GM12878 (cell line): Measurements from ENCODE around the gene PRKCZ. TPM values are rescaled to one million over a fixed set of nuclear protein-coding genes. Genes with fewer than 3 reads are reported as not detected.

Source experiments
- ATAC-seq: fragments of 200-7000 bp; cut with Tn5 transposase; 3 replicates; pipeline ENCODE4 v1.9.1; 2020; ENCODE audit warnings: mild to moderate bottlenecking, moderate library complexity
- BruUV-seq: library from RNA; stranded (reverse); fragments of 400-500 nt; replicated peaks from 2 replicates; lab custom pipeline; 2021; lab: Mats Ljungman, UMichigan
- CTCF ChIA-PET: fragments of 300-600 bp; sonication (Branson Sonifier 250); formaldehyde crosslinking; extraction: SDS; loops from one replicate; lab custom pipeline; 2021; ENCODE audit warnings: inconsistent platforms; lab: Yijun Ruan, JAX
- POLR2A ChIA-PET: fragments of 350-600 bp; formaldehyde crosslinking; extraction: SDS; loops from one replicate; lab custom pipeline; 2021; ENCODE audit warnings: inconsistent platforms; lab: Charles Lee
- RAD21 ChIA-PET: fragments of 300-600 bp; sonication (Branson Sonifier 250); formaldehyde crosslinking; loops from one replicate; lab custom pipeline; 2023; ENCODE audit warnings: antibody characterized with exemption; ENCODE audit not compliant: unreplicated experiment; lab: Charles Lee
- SMC1A ChIA-PET: fragments of 300-600 bp; sonication (Branson Sonifier 250); formaldehyde crosslinking; loops from one replicate; lab custom pipeline; 2023; ENCODE audit not compliant: unreplicated experiment, uncharacterized antibody; lab: Charles Lee
- DNase-seq: peaks from one replicate; pipeline ENCODE4 v3.0.0-alpha.2; 2011; ENCODE audit warnings: low read depth, low spot score
- FAIRE-seq: peaks from 3 replicates; lab custom pipeline; 2011; peaks lifted over from hg19 to GRCh38; lab: Jason Lieb, UNC
- H2AFZ ChIP-seq: 2 replicates; pipeline ENCODE4 v1.6.0; 2011; ENCODE audit warnings: low read depth, low read length, control low read depth; ENCODE audit not compliant: control insufficient read depth
- H3K27ac ChIP-seq: 2 replicates; pipeline ENCODE4 v1.5.1; 2011; ENCODE audit warnings: control low read depth; ENCODE audit not compliant: control insufficient read depth, insufficient read depth
- H3K27me3 ChIP-seq, 2 experiments: replicated peaks in 1 of 2; 2 replicates each; pipeline versions ENCODE4 v1.6.0 to v1.6.1; 2011; ENCODE audit warnings: low read length in 1 of 2; ENCODE audit not compliant: control insufficient read depth in 2 of 2, insufficient read depth in 2 of 2
- H3K36me3 ChIP-seq, 2 experiments: 2 replicates each; pipeline ENCODE4 v1.5.1; 2011; ENCODE audit warnings: low read length in 1 of 2; ENCODE audit not compliant: control insufficient read depth in 2 of 2, insufficient read depth in 2 of 2
- H3K4me1 ChIP-seq: 2 replicates; pipeline ENCODE4 v1.6.1; 2011; ENCODE audit warnings: mild to moderate bottlenecking, low read length, moderate library complexity, mixed read lengths; ENCODE audit not compliant: control insufficient read depth, insufficient read depth
- H3K4me2 ChIP-seq: 2 replicates; pipeline ENCODE4 v1.6.0; 2011; ENCODE audit warnings: control low read depth; ENCODE audit not compliant: control insufficient read depth, insufficient read depth
- H3K4me3 ChIP-seq: fragments of 200-600 bp; sonication (generic); 2 replicates; pipeline ENCODE4 v1.5.1; 2016
- H3K79me2 ChIP-seq: 2 replicates; pipeline ENCODE4 v1.6.0; 2011; ENCODE audit warnings: low read length; ENCODE audit not compliant: control insufficient read depth, insufficient read depth
- H3K9ac ChIP-seq: 2 replicates; pipeline ENCODE4 v1.8.0; 2011; ENCODE audit warnings: low read length, control low read depth, mixed read lengths; ENCODE audit not compliant: control insufficient read depth, insufficient read depth
- H3K9me3 ChIP-seq: replicated peaks from 3 replicates; pipeline ENCODE4 v1.5.1; 2011; ENCODE audit warnings: mild to moderate bottlenecking, low read length; ENCODE audit not compliant: control insufficient read depth, insufficient read depth
- H4K20me1 ChIP-seq: 2 replicates; pipeline ENCODE4 v1.6.0; 2011; ENCODE audit not compliant: control insufficient read depth, insufficient read depth
- BHLHE40 ChIP-seq, 2 experiments: fragments of 450-650 bp in 1 of 2; IDR thresholded peaks; 2 replicates each; pipeline ENCODE4 v1.6.1; 2011 to 2017; ENCODE audit warnings: low read depth in 2 of 2, borderline replicate concordance in 1 of 2, improper control_type of control experiment in 1 of 2, low read length in 1 of 2, mild to moderate bottlenecking in 1 of 2
- JUNB ChIP-seq: IDR thresholded peaks from 2 replicates; pipeline ENCODE4 v1.6.1; 2016; ENCODE audit warnings: antibody characterized with exemption, mild to moderate bottlenecking
- KAT2A ChIP-seq: conservative IDR thresholded peaks from 2 replicates; pipeline ENCODE4 v1.6.1; 2011; ENCODE audit warnings: low read depth, low read length; ENCODE audit not compliant: control insufficient read depth
- MEF2A ChIP-seq: IDR thresholded peaks from 2 replicates; pipeline ENCODE4 v1.6.1; 2011; ENCODE audit warnings: low read depth, mild to moderate bottlenecking, low read length, moderate library complexity; ENCODE audit not compliant: insufficient read depth
- NRF1 ChIP-seq: conservative IDR thresholded peaks from 2 replicates; pipeline ENCODE4 v1.6.1; 2011; ENCODE audit warnings: mild to moderate bottlenecking, low read depth, low read length, improper control_type of control experiment
- WGBS: methylation state at CpG from one replicate; pipeline ENCODE4 v1.1.6; 2016; ENCODE audit warnings: low lambda C conversion rate; ENCODE audit not compliant: insufficient replicate concordance, insufficient coverage; ENCODE audit errors: missing lambda C conversion rate; 5-methylcytosine and 5-hydroxymethylcytosine counted together
- in situ Hi-C: fragments of 300-500 bp; cut with MboI; formaldehyde crosslinking; loops from 9 replicates; pipeline ENCODE4 v1.14.3; 2018; ENCODE audit warnings: mixed read lengths
- intact Hi-C: fragments of 100-400 bp; cut with micrococcal nuclease; formaldehyde crosslinking; loops from one replicate; pipeline ENCODE4 v1.14.2; 2022; ENCODE audit not compliant: unreplicated experiment
- polyA plus RNA-seq, 11 experiments: library from polyadenylated mRNA; depleted of rRNA in 4 of 11; unstranded in 6 of 11; stranded (reverse) in 5 of 11; fragments of >200 nt; fragmentation: Nextera tagmentation in 4 of 11; fragmentation: Illumina TruSeq in 1 of 11; extraction: Ambion mirVana in 4 of 11; extraction: Trizol in 1 of 11; gene quantifications; 1 replicate in 1 of 11; 2 replicates in 10 of 11; pipeline versions ENCODE4 v1.2.1 to v1.2.3, GENCODE V29; 2011 to 2016; ENCODE audit warnings: inconsistent platforms in 2 of 11, missing spikeins in 2 of 11, low read depth in 1 of 11
- total RNA-seq, 4 experiments: library from RNA; depleted of rRNA in 3 of 4; stranded (reverse); fragments of >200 nt in 3 of 4; fragmentation: Illumina TruSeq in 1 of 4; extraction: Trizol in 1 of 4; gene quantifications; 2 replicates each; pipeline versions ENCODE4 v1.2.1 to v1.2.3, GENCODE V29; 2013 to 2021
- TF ChIP-seq, protein P1 (sequence below): IDR thresholded peaks from 2 replicates; pipeline ENCODE4 v1.6.1; 2011; ENCODE audit warnings: mild to moderate bottlenecking, low read depth, low read length, moderate library complexity; ENCODE audit not compliant: insufficient replicate concordance
- TF ChIP-seq, protein P2 (sequence below): fragments of 450-650 bp; IDR thresholded peaks from 2 replicates; pipeline ENCODE4 v1.6.1; 2017; ENCODE audit warnings: mild to moderate bottlenecking, low read depth, inconsistent platforms; ENCODE audit not compliant: poor library complexity, severe bottlenecking
- TF ChIP-seq, protein P3 (sequence below), 3 experiments: IDR thresholded peaks in 2 of 3; conservative IDR thresholded peaks in 1 of 3; 2 replicates each; pipeline ENCODE4 v1.5.1; 2011; ENCODE audit warnings: low read depth in 3 of 3, low read length in 3 of 3, mild to moderate bottlenecking in 3 of 3, control low read depth in 2 of 3, moderate library complexity in 2 of 3, inconsistent platforms in 1 of 3, mixed read lengths in 1 of 3; ENCODE audit not compliant: control insufficient read depth in 2 of 3, insufficient read depth in 1 of 3; ENCODE audit errors: extremely low read depth in 1 of 3
- TF ChIP-seq, protein P4 (sequence below): fragments of 450-650 bp; IDR thresholded peaks from 2 replicates; pipeline ENCODE4 v1.6.1; 2016; ENCODE audit warnings: mild to moderate bottlenecking

PRKCZ gene
- total and polyA plus RNA-seq, 10 of the 15 experiments (the other 5 are each of a cell fraction or from before 2014, with no cell fraction given), result 0.05 to 1.9 (median 0.64) TPM; not detected in 1

DNA sequence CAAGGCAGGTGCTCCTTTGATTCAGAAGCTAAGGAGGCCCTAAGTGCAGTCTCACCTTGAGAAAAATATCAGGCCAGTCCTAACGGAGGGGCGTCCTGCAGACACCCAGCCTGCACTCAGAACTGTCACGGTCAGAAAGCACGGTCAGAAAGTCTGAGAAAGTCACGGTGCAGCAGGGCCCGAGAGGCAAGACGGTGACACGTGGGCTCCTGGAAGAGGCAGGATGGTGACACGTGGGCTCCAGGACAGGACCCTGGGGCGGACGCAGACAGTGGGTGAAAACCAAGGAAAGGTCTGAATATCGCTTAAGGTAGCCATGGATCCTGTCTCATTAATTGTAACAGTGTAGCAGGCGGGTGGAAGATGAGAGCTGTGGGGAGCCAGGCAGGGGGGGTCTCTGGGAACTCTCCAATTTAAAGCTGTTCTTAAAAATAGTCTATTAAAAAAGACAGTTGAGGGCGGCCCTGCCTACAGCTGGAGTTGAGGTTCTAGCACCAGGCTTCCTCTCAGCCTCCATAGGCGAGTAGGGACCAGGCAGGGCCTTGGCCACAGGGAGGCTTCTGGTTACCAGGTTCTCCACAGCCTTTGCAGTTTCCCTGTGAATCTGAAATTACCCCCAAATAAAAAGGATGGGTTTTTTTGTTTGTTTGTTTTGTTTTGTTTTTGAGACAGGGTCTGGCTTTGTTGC is 79.2 kb downstream of the PRKCZ start:
- ATAC-seq, result no peak
- Histone ChIP-seq H3K4me1 (peaks cover 11% of the 10 kb centered on the region), H4K20me1 (no peaks in the 10 kb centered on the region), H3K4me2 (no peak overlapping the region), H3K9ac (no peak overlapping the region), H2AFZ (no peak overlapping the region), H3K27ac (no peak overlapping the region), H3K9me3 (no peaks in the 10 kb centered on the region), H3K79me2 (no peaks in the 10 kb centered on the region), H3K27me3 (no peaks in the 10 kb centered on the region), H3K36me3 (no peaks in the 10 kb centered on the region), H3K4me3 (no peak overlapping the region)
- FAIRE-seq, result no peak
- DNase-seq, result no peak
- ChIA-PET RAD21 (no interaction called here), SMC1A (no interaction called here), POLR2A (no interaction called here), CTCF (no interaction called here)
- WGBS, result 60% methylated on average over 15 of the region's 15 CpGs
- BruUV-seq, result no TSS peak
- in situ Hi-C loops, result no loop called here
- intact Hi-C loops, result no loop called here
- TF ChIP-seq, protein P1, sequence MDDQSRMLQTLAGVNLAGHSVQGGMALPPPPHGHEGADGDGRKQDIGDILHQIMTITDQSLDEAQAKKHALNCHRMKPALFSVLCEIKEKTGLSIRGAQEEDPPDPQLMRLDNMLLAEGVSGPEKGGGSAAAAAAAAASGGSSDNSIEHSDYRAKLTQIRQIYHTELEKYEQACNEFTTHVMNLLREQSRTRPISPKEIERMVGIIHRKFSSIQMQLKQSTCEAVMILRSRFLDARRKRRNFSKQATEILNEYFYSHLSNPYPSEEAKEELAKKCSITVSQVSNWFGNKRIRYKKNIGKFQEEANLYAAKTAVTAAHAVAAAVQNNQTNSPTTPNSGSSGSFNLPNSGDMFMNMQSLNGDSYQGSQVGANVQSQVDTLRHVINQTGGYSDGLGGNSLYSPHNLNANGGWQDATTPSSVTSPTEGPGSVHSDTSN, result no peak
- TF ChIP-seq, protein P2, sequence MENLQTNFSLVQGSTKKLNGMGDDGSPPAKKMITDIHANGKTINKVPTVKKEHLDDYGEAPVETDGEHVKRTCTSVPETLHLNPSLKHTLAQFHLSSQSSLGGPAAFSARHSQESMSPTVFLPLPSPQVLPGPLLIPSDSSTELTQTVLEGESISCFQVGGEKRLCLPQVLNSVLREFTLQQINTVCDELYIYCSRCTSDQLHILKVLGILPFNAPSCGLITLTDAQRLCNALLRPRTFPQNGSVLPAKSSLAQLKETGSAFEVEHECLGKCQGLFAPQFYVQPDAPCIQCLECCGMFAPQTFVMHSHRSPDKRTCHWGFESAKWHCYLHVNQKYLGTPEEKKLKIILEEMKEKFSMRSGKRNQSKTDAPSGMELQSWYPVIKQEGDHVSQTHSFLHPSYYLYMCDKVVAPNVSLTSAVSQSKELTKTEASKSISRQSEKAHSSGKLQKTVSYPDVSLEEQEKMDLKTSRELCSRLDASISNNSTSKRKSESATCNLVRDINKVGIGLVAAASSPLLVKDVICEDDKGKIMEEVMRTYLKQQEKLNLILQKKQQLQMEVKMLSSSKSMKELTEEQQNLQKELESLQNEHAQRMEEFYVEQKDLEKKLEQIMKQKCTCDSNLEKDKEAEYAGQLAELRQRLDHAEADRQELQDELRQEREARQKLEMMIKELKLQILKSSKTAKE, result no peak
- TF ChIP-seq KAT2A (no peak), MEF2A (no peak), NRF1 (no peak), BHLHE40 (IDR thresholded peaks at IDR 0.05; ENCODE audit: borderline replicate concordance in 1 of 2, low read depth in 2 of 2, low read length in 1 of 2) (no peak), JUNB (no peak)
- TF ChIP-seq, protein P3, sequence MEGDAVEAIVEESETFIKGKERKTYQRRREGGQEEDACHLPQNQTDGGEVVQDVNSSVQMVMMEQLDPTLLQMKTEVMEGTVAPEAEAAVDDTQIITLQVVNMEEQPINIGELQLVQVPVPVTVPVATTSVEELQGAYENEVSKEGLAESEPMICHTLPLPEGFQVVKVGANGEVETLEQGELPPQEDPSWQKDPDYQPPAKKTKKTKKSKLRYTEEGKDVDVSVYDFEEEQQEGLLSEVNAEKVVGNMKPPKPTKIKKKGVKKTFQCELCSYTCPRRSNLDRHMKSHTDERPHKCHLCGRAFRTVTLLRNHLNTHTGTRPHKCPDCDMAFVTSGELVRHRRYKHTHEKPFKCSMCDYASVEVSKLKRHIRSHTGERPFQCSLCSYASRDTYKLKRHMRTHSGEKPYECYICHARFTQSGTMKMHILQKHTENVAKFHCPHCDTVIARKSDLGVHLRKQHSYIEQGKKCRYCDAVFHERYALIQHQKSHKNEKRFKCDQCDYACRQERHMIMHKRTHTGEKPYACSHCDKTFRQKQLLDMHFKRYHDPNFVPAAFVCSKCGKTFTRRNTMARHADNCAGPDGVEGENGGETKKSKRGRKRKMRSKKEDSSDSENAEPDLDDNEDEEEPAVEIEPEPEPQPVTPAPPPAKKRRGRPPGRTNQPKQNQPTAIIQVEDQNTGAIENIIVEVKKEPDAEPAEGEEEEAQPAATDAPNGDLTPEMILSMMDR (IDR thresholded peaks at IDR 0.05 in 2 of 3, conservative IDR thresholded peaks at IDR 0.05 in 1 of 3; ENCODE audit: control insufficient read depth in 2 of 3, extremely low read depth in 1 of 3, insufficient read depth in 1 of 3, low read depth in 3 of 3, low read length in 3 of 3), result no peak
- TF ChIP-seq, protein P4, sequence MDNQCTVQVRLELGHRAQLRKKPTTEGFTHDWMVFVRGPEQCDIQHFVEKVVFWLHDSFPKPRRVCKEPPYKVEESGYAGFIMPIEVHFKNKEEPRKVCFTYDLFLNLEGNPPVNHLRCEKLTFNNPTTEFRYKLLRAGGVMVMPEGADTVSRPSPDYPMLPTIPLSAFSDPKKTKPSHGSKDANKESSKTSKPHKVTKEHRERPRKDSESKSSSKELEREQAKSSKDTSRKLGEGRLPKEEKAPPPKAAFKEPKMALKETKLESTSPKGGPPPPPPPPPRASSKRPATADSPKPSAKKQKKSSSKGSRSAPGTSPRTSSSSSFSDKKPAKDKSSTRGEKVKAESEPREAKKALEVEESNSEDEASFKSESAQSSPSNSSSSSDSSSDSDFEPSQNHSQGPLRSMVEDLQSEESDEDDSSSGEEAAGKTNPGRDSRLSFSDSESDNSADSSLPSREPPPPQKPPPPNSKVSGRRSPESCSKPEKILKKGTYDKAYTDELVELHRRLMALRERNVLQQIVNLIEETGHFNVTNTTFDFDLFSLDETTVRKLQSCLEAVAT, result no peak
